ENCODE results near the gene PRR33.

Gene PRR33

DNA sequence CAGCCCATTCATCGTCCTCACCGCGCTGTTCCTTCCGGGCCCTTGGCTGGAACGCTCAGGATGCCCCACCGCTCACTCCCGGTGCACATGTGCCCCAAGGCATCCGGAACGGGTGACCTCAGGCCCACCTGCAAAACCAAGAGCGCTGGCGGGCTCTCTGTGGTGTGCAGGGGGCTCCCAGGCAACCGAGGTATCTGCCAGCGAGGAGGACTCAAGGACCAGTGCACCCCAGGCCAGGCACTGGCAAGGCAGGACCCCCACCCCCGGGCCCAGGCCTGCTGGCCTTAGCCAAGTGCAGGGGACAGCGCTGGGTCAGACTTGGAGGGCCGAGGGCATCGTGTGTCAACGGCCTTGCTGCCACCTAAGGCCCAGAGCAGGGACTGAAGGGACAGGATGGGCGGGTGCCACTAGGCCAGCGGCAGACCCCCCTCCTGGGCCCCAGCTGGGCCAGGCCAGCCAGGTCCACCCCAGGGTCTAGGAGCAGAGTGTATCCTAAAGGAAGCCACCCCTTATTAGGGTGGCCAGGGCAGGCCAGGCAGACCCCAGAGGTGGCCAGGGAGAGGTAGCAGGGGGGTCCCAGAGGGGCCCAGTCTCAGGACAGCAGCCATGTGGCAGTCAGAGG is 36.3 kb upstream of the PRR33 start:
- DNase-seq: no peak

DNA sequence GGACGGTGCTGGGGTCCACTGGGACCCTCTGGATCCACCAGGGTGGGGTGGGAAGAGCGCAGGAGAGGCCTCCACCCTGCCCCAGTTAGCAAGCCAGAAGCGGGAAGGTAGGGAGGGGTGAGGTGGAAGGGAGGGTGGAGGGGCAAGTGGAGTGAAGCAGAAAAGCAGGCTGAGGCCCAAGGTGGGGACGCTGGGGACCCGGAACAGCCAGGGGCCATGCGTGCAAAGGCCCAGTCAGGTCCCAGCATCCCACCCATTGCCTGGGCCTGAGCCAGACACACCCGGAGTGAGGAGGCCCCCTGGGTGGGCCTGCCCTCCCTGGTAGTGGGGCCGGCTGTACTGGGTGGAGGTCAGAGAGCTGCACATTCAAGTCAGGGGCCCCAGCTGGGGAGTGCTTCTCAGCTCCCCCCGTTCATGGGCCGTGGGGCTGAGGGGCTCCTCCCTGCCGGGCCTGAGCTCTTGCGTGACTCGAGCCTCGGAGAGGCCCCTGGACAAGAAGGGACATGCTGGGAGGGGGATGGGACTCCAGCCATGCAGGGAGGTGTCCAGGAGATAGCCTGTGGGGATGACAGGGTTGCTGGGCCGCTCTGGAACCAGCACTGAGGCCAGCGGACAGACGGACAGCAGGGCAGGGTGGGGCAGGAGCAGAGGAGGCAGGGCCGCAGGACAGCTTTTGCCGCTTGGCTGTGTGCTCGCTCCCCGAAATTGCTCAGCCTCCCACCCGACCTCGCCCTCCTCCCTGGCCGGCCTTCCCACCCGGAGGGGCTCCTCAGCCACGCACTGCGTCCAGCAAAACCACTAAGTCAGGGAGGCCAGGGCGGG is 35.5 kb upstream of the PRR33 start:
- no peak for DNase-seq

DNA sequence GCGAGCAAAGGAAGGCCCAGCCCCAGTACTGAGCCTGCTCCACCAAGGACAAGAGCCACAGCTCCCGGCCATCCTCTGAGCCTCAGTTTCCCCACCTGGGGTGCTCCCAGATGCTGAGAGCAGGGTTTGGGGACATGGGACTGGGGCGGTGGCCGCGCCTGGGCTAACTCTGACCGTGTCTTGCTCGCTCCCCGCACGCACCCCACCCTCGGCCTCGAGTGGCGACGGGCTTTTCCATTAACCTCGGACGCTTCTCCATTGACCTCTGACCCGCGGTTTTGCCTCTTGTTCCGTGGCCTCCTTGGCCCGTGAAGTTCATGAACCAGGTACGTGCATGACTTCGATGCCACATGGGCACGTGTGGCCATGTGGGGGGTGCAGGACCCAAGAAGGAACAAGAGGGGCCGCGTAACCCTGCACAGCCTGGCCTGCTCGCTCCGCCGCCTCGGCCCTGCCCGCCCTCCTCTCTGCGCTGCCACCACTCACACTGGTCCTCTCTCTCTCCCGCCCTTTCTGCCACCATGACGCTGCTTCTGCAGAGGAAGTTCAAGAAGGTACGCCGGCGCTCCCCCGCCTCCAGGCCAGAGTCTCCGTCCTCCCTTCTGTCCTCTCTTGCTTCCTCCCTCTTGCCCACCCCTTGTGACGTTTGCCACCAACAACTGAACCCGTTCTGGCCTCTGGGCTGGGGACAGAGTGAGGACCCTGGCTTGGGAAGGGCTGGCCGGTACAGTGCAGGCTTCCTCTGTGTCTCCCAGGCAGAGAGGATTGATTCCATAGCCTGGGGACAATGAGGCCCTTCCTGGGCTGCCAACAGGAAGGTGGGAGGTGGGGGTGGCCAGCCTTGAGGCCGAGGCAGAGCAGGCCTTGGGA is 34.7 kb upstream of the PRR33 start:
- DNase-seq: peak; percentile 57

DNA sequence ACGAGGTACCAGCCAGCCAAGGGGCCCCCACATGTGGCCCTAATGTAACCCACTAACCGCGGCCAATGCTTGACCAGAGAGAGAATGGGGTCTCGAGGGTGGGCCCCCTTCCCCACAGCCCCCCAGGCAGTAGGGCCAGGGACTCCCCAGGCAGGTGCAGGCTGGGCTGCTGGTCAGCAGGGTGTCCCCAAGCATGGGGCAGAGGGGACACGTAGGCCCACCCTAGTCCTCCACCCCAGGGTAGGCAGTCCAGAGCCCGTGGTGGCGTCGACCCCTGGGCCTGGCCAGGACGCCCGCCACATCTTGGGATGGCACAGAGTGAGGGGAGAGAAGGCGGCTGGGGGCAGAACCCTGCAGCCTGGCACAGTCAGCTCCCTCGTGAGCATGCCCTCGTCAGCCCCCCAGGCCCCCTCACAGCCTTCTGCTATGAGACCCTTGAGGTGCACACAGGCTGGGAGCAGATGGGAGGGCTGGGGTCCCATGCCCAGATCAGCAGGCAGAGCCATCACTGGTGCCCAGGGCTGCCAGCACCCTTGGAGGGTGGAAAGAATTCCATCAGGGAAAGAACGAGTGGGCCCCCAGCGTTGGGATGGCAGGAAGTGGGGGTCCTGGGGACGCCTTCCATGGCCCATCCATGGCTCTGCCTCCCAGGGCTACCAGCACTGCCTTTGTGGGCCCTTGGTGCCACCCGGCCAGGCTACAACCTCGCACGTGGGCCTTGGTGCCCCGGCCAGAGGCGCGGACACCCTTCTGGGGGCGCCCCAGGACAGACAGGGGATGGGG is 33.9 kb upstream of the PRR33 start:
- DNase-seq: no peak

DNA sequence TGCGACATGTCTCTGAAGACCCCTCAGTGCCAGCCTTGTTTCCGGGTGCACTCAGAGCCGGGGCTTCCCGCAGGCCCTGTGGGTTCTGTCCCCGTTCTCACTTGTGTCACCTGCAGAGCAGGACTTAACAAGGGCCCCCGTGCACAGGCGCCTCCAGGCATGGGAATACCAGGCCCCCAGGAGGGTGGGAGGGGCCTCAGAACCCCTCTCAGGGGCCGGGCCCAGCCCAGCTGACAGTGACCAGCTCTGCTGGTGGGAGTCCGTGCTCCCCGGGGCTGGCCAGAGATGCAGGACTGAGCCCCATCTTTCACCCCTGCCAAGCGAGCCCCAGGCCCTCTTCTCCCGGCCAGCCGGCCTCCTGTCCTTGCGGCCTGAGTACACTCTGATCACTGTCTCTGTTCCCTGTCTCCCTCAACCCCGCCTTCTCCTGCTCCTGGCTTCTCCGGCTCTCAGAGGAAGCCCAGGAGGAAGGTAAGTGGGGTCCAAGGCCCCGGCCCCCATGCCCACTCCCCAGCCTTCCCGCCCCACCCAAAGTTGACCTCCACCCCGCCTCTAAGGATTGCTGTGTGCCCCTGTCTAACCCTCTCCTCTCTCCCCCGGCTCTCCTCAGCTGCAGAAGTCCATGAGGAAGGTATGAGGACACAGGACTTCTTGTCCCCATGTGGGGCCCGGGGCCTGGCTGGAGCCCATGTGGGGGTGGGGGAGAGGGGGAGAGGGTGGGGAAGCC is 33.1 kb upstream of the PRR33 start:
- no peak for DNase-seq

DNA sequence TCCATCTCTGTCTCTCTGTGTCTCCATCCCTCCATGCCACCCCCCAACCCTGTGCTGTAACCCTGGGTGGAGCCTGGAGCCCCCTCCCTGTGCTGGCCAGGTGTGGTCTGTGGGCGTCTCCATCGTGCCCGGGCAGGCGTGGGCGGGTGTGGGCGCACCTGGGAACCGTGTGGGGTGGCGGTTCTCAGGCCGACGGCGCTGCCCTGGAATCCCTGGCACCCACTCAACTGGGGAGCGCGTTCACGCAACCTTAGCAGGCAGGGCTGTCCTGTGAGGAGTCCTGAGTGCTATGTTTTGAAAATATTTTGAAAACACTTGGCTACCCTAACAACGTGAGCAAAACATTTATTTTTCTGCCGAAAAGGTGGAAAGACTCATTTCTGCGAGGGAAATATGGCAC is 32.5 kb upstream of the PRR33 start:
- no peak for DNase-seq

DNA sequence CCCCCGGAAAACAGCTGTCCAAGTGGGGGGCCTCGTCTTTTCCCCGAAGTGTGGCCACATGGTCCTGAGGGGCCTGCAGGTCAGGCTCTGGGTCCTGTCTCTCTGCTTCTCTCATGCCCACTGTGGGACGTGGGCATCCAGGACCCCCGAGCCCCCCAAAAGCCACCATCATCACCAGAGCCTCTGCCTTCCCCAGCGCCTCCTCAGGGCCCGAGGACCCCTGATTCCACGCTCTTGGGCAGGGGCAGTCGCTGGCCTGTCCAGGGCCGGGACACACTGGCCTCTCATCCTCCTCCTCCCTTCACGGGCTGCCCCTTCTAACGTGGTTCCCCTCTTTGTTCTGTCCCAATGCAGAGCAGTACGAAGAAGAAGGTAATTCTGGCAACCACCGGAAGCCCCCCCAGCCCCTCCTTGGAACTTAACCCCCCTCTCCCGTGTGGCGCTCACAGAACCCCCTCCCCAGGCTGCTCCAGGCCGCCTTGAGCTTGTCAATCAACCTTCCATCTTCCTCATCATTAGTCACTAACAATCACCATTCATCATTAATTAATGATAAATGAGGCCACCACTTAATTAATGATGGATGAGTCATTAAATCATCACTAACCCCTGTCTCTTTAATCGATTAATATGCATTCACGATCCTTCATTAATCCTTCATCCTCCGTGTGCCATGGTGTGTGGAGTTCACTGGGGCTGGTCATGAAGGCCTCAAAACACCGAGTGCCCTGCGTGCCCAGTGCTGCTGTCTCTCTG is 31.7 kb upstream of the PRR33 start:
- DNase-seq: no peak

DNA sequence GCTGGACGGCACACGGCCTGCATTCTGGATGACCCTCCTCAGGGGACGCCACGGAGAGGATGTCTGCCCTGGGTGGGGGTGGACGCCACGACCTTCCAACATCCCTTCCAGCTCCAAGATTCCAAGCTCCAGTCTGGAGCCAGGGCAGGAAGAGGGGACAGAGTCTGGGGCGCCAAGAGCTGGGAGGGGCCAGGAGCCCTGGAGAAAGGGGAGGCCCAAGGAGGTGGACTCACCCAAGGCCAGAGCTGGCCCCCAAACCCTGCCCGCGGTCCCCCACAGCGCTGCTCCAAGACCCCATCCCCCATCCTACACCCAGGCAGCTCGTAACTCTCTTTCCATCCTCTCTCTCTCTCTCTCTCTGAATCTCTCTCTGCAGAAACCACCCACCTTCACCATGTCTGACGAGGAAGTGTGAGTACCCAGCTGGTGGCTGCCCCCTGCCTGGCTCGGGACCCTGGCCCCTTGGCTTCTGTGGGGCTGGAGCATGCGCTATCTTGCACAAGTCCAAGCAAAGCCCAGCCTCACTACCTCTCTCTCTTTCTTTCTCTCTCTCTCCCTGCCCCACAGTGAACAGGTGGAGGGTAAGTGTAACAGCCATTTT is 30.9 kb upstream of the PRR33 start:
- DNase-seq: peak; percentile 48

DNA sequence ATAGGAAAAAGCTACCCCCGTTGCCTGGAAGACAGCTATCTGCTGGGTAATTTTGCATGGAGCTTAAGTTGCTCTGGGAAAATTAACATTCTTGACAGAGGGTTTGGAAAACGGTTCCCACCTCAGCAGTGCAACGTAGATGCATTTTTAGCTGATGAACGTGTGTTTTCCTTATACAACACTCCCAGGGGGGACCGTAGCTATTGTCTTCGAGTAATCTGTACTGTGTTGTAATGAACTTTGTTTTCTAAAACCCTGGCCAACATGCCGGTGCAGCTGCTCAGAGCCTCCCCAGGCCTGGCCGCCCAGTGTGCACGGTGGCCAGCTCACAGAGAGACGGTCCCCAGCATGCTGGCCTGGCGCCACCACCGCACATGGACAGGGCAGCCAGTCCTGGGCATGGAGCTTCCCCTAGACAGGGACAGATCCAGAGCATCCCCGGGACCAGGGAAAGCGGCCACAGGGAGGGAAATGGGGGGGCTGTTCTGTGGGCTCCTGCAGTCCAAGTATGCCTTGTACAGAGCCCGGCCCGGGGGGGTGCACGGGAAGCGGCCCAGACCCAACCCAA is 30.0 kb upstream of the PRR33 start:
- DNase-seq: no peak

DNA sequence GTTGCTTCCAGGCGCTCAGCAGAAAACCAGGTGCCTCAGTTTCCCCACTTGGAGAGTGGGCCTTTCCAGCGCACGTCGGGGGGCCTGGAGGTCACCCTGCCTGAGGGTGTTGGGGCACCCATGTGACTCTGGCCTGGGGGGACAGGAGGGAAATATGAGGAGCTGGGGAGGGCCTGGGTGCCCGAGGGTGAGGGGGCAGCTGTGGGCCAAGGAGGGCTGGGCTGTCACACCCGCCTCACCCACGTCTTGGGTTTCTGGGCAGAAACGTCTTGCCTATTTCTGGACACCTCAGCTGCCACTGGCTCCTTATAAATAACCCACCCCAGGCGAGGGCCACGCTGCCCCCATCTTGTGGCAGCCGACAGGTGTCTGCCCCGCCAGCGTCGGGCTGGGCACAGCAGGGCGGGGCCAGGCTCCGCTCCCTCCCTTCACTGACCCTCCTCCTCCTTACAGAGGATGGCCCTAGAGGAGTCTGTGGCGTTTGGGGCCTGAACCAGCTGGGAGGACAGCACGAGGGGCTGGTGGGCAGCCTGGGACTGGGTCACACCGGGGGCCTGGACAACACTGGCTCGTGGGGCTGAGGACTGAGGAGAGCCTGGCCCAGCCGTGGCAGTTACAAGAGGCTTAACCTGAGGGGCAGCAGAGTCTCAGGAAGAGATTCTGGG is 29.3 kb upstream of the PRR33 start:
- DNase-seq: peak; percentile 30

DNA sequence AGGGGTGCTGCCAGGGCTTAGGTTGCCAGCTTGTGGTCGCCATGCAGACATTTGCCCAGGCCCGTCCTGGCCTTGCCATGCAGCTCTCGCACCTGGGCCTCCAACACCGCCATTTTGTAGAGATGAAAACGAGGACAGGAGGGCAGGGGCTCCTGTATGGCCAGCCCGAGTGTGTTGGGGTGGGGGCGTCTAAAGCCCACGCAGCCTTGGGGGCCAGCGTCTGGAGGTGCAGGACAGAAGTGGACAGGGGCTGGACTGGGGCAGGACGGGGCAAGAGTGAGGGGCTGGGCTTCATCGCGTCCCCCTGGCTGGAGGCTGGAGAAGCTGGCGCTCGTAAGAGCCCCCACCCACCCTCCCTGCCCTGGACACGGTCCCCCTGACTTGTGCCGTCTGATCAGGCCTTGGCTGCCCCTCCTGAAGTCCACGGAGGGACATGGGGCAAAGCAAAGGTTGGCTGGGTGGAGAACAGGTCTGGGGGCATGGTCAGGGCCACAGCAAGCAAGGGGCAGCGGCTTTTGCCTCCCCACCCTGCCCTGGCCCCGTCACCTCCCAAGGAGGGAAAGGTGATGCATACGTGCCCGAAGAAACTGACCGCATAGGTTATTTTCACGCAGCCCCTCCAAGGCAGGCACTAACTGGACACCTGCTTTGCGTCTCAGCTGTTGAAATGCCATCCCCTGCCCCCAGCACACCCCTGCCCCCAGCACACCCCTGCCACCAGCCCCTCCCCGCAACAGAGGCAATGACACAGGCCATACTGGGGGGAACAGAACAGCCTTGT is 28.6 kb upstream of the PRR33 start:
- no peak for DNase-seq

DNA sequence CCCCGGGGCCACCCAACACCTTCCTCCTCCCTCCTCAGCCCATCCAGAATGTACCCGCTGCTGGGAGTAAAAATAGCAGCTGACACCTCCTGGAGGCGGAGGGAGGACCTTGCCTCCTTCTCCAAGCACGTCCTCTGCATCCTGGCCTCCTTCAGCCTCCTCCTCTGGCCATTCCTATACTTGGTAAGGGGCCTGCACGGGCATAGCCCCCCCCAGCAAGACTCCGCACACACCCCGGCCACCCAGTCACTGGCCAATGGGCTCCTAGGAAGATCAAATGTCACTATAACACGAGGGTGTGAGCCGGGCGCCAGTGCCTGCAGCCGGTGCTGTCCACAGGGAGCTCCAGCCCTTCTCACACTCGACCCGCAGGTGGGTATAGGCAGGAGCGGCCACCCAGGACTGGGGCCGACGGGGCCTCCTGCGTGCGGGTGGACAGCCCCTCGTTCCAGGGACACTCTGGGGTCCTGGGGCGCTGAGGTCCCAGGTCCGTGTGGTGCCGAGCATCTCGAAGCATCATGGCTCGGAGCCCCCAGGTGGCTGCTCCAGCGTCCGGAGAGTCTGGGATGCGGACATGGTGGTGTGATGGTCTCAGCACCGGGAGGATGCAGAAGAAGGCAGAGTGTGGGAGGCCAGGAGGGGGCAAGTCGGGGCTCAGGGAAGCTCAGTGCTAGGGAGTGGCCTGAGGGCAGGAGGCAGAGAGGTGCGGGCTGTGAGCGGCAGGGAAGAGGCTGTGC is 27.9 kb upstream of the PRR33 start, which contains the start of gene TNNT3:
TSS of gene TNNT3 (plus strand) at position 313 of the 737 bp plus-strand sequence. CDS start 3,172 bp downstream, outside the sequence.
- DNase-seq: no peak

DNA sequence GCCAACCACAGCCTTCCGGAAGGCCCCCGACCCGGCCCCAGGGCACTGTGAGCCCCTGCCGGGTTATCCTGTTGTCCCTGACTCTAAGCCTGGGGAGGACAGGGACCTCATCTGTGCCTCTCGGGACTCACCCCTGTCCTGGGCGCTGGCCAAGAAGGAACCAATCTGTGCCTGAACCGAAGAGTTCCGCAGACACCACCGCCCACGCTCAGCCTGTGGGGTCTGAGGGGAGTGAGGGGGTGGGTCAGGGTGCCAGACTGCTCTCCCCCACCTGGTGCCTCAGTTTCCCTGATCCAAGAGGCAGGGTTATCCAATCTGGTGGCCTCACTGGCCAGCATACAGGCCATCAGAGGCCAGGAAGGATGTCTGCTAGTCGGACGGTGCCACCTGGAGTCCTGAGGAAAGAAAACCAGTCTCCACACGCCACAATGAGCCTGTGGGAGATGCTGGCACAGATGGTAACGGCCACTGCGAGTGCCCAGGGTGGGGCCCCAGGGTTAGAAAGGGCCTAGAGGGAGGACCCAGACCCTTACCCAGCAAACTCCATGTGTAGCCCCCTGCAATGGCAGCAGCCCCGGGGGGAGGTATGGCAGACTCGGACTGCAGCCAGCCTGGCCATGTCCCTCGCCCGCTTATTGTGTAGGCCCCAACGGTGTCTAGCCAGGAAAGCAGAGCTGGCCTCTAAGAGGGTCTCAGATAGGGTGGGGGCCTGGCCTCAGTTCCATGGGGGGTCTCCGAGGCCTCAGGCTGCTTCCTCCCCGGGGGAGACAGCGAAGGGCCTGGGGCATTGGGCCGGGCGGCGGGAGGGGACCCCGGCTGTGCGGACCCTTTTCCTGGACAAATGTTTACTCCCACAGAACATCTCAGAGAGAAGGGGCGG is 27.0 kb upstream of the PRR33 start:
- DNase-seq: no peak

DNA sequence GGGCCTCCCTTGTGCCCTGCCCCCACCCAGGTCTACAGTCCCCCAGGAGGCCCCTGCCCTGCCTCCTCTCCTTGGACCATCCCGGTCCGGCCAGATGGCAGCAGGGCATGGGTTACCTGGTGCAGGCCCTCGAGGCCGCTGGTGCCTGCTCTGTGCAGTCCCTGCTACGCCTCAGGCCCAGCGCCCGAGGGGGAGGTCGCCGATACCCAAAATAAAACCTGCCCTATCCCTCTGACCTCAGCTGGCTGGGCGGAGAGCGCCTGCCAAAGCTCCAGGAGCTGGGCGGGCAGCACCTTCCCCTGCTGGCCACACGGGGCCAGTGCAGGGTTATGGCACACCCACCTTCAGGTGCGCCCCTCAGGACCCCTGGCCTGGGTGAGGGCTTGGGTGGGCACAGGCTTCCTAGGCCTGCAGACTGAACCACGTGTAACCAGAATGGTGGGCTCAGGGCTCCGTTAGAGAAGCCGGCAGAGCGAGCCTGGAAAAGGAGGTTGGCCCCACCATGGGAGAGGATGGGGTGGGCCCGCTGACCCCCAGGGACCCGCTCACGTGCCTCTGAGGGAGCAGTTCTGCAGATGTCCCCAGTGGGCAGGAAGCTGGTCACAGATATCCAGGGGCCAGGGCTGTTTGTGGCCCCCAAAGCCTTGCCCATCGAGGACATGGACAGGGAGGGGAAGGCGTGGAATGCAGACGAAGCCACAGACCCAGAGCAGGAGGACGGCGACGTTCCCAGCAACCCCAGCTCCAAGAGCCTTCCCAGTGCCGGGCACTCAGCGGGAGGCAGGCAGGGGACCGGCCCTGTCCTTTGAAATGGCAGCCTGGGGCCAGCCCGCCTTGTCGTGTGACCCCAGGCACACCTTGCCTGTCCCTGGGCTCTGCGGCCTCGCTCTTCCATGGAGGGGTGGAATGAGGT is 26.1 kb upstream of the PRR33 start:
- DNase-seq: peak; percentile 32

DNA sequence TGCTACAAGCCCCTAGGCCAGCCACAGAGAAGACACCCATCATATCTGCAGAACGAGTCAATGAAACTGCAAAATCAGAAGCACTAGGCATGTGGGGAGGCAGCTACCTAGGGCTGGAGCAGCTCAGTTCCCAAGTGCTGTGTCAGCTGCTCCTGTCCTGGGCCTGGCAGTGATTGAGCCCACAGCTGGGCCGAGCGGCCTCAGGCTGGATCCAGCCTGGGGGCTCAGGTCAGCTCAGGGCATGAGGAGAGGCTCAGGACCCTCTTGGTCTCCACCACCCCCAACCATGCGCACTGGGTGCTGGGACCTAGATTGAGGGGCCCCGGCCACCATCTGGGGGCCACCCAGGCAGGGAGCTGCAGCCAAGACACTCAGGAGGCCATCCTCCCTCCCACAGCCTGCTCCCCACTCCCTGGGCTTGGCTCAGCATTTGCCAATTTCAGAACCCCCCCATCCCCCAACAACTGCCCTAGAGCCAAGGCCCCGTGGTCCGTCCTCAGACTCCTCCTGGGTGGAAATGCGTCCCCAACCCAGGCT is 25.4 kb upstream of the PRR33 start:
- DNase-seq: no peak

Measured in DMS53 (cell line).